ENCODE results near the gene SUGP2.

DNA sequence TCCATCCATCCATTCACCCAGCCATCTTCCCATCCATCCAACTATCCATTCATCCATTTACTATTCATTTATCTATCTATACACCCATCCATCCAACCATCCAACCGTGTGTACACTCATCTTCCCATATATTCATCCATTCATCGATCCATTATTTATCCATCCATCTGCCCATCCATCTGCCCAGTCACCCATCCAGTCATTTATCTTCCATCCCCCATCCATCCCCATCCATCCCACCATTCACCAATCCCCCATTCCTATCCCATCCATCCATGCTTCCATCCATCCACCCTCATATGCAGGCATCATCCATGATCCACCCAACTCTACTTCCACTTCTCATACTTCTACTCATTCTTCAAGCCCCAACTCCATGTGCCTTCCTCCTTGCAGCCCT, 78.3 kb downstream of the SUGP2 start:
- TF ChIP-seq POLR2AphosphoS5 (IDR thresholded peaks at IDR 0.05) (no peak), POLR2A (IDR thresholded peaks at IDR 0.05) (no peak), EP300 (IDR thresholded peaks at IDR 0.05) (no peak)
- TF ChIP-seq, protein P1, sequence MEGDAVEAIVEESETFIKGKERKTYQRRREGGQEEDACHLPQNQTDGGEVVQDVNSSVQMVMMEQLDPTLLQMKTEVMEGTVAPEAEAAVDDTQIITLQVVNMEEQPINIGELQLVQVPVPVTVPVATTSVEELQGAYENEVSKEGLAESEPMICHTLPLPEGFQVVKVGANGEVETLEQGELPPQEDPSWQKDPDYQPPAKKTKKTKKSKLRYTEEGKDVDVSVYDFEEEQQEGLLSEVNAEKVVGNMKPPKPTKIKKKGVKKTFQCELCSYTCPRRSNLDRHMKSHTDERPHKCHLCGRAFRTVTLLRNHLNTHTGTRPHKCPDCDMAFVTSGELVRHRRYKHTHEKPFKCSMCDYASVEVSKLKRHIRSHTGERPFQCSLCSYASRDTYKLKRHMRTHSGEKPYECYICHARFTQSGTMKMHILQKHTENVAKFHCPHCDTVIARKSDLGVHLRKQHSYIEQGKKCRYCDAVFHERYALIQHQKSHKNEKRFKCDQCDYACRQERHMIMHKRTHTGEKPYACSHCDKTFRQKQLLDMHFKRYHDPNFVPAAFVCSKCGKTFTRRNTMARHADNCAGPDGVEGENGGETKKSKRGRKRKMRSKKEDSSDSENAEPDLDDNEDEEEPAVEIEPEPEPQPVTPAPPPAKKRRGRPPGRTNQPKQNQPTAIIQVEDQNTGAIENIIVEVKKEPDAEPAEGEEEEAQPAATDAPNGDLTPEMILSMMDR (IDR thresholded peaks at IDR 0.05), result no peak

Data from upper lobe of left lung (tissue), 4 donors.